Measurements from ENCODE around the gene PFKL. TPM values are rescaled to one million over a fixed set of nuclear protein-coding genes. Genes with fewer than 3 reads are reported as not detected.

Gene PFKL
- total and polyA plus RNA-seq, 8 donors, result 40.0 to 120 (median 55.2) TPM

- no peak for FAIRE-seq
- peaks cover 0 to 38% (median 10%) of the 10 kb centered on the region in 3 donors for H3K36me3 ChIP-seq
- intact Hi-C loops (cut with DNase I), result no loop called here
- DNase-seq, result no peak
- WGBS, 2 donors, result 94 to 95% methylated on average over 13 of the region's 13 CpGs
- TF ChIP-seq, protein P1, sequence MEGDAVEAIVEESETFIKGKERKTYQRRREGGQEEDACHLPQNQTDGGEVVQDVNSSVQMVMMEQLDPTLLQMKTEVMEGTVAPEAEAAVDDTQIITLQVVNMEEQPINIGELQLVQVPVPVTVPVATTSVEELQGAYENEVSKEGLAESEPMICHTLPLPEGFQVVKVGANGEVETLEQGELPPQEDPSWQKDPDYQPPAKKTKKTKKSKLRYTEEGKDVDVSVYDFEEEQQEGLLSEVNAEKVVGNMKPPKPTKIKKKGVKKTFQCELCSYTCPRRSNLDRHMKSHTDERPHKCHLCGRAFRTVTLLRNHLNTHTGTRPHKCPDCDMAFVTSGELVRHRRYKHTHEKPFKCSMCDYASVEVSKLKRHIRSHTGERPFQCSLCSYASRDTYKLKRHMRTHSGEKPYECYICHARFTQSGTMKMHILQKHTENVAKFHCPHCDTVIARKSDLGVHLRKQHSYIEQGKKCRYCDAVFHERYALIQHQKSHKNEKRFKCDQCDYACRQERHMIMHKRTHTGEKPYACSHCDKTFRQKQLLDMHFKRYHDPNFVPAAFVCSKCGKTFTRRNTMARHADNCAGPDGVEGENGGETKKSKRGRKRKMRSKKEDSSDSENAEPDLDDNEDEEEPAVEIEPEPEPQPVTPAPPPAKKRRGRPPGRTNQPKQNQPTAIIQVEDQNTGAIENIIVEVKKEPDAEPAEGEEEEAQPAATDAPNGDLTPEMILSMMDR (IDR thresholded peaks at IDR 0.05), result no peak
- H3K4me1 ChIP-seq, result no peaks in the 10 kb centered on the region
- no peak for ATAC-seq
- no peaks in the 10 kb centered on the region for H3K27me3 ChIP-seq
- no peaks in the 10 kb centered on the region for H3K9me3 ChIP-seq
- no peak overlapping the region for H3K4me3 ChIP-seq
- H3K27ac ChIP-seq, result no peak overlapping the region
Observed at GRCh38 chr21:44320847-44321246, 21.0 kb downstream of the PFKL start.

DNA sequence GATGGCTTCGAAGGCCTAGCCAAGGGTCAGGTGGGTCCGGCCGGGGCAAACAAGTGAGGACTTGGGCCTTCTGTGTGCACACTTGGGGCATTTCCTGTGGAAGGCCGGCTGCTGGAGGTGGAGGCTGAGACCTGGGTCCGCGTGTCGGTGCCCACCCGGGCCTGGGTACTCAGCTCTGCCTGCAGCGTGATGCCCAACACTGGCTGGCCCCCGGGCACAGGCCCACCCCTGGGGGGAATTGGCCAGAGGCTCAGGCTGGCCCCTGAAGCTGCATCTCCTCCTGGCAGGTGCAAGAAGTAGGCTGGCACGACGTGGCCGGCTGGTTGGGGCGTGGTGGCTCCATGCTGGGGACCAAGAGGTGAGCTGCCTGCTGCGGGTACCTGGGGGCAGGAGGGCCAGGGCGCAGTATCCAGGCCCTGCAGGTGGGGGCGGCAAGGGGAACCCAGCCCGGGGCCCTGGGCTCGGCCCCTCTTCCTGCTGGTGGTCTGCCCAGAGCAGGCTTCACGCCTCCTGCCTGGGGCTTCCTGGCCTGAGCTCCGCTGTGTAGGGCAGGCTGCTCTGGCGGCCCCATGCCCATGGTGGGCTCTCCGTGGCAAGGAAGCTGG is 22.1 kb downstream of the PFKL start:
- 95 to 97% methylated on average over 22 to 23 of the region's 23 CpGs for WGBS, 2 donors
- Histone ChIP-seq H3K4me1 (no peaks in the 10 kb centered on the region), H3K9me3 (no peaks in the 10 kb centered on the region), H3K27me3 (no peaks in the 10 kb centered on the region), H3K36me3 (peaks cover 0 to 38% (median 14%) of the 10 kb centered on the region in 3 donors), H3K4me3 (no peak overlapping the region), H3K27ac (no peak overlapping the region)
- no peak for ATAC-seq
- DNase-seq, result peak in 1 of 6 donors; percentile 81
- intact Hi-C loops (cut with DNase I), result no loop called here
- no peak for FAIRE-seq
- TF ChIP-seq, protein P1 (IDR thresholded peaks at IDR 0.05), result no peak

GRCh38 chr21:44322621-44323325 is 22.9 kb downstream of the PFKL start:
- no peak for FAIRE-seq
- intact Hi-C loops (cut with DNase I), result no loop called here
- WGBS, 2 donors, result 93 to 94% methylated on average over 38 of the region's 38 CpGs
- TF ChIP-seq, protein P1 (IDR thresholded peaks at IDR 0.05), result no peak
- peaks cover 0 to 38% (median 14%) of the 10 kb centered on the region in 3 donors for H3K36me3 ChIP-seq
- H3K27ac ChIP-seq, result no peak overlapping the region
- H3K4me3 ChIP-seq, result no peak overlapping the region
- no peaks in the 10 kb centered on the region for H3K4me1 ChIP-seq
- H3K9me3 ChIP-seq, result no peaks in the 10 kb centered on the region
- ATAC-seq, result no peak
- peak in 1 of 6 donors; percentile 73 for DNase-seq
- H3K27me3 ChIP-seq, result no peaks in the 10 kb centered on the region

DNA sequence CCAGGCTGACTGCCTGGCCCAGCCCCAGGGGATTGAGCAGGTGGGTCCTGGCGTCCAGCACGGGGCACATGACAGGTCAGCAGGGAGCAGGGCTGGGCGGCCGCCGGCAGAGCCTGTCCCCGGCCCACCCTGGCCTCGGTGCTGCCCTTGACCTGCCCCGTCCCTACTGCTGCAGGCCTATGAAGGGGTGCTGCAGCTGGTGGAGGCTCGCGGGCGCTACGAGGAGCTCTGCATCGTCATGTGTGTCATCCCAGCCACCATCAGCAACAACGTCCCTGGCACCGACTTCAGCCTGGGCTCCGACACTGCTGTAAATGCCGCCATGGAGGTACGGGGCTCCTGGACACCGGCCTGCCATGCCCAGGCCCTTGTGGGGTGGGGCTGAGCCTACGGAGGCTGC is 23.7 kb downstream of the PFKL start:
- H3K36me3 ChIP-seq, result peaks cover 0 to 38% (median 14%) of the 10 kb centered on the region in 3 donors
- intact Hi-C loops (cut with DNase I), result no loop called here
- no peaks in the 10 kb centered on the region for H3K9me3 ChIP-seq
- ATAC-seq (no peak), DNase-seq (peak in 1 of 6 donors; percentile 71), FAIRE-seq (no peak)
- no peak overlapping the region for H3K27ac ChIP-seq
- 87 to 95% methylated on average over 18 to 20 of the region's 20 CpGs for WGBS, 2 donors
- H3K27me3 ChIP-seq, result no peaks in the 10 kb centered on the region
- H3K4me3 ChIP-seq, result no peak overlapping the region
- TF ChIP-seq, protein P1 (IDR thresholded peaks at IDR 0.05), result no peak
- no peaks in the 10 kb centered on the region for H3K4me1 ChIP-seq
